Activated naive CD4-positive, alpha-beta T cell (primary cell): Measurements from ENCODE around the gene IL22RA1.

ENCODE experiments used
- DNase-seq, 4 experiments: peaks; one replicate each; lab custom pipeline; 2025; lab: John Stamatoyannopoulos, UW

IL22RA1 gene

DNA sequence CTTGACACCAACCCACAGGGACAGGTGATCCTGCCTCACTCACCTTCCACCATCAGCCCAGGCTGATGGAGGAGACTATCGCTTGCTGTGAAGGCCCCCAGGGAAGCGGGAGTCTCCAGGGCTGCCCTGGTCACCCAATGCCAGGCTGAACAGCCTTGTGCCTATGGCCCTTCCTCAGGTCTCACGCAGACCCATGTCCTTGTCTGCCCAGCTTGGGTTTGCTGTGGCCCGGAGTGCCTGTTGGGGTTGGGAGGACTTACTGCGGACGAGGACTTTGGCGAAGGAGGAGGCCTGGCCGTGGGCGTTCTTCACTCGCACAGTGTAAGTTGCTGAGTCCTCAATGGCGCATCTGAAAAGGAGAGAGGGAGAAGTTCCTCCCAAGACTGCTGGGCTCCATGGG lies 45.3 kb downstream of the IL22RA1 start:
- no peak for DNase-seq

DNA sequence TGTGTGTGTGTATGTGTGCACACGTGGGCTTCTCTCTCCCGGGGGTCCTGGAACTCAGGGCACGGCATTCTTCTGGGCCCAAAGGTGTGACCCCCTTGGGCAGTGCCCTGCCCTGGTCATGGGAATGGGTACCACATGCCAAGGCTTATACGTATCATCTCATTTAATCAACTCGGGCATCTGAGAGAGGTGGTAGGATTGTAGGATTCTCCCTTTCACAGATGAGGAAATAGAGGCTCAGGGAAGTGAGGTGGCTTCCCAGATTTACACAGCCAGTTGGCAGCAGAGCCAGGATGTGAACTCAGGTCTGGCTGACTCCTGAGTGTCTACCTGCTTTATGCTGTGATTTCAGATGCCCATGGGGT lies 46.2 kb downstream of the IL22RA1 start:
- no peak for DNase-seq

DNA sequence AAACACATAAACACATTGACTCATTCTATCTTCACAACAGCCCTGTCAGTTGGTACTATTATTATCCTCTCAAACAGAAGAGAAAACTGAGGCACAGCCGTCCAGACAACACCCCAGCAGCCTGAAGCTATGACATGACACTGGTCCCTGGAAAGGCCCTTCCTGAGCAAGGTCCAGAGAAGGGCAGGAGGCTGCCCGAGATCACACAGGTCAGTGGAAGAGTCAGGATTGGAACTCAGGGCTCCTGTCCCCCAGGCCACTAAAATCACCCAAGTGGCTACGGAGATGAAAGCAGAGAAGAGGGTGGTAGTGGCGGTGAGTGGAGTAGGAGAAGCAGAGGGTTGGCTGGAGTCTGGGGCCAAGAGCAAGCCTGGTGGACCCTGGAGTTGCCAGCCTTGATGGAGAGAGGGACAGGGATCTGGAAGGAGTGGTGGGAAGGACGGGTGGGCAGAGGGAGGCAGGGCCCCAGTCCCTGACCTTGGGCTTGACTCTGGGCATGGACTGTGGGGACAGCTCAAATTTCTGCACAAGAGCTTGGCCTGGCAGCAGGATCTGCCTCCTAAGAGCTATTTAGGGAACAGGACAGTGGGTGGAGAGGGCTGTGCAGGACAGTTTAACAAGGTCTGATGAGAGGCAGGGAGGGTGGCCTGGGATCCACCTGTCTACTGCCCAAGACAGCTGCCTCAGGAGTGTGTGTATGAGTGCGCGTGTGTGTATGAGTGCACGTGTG lies 46.8 kb downstream of the IL22RA1 start:
- DNase-seq: no peak

DNA sequence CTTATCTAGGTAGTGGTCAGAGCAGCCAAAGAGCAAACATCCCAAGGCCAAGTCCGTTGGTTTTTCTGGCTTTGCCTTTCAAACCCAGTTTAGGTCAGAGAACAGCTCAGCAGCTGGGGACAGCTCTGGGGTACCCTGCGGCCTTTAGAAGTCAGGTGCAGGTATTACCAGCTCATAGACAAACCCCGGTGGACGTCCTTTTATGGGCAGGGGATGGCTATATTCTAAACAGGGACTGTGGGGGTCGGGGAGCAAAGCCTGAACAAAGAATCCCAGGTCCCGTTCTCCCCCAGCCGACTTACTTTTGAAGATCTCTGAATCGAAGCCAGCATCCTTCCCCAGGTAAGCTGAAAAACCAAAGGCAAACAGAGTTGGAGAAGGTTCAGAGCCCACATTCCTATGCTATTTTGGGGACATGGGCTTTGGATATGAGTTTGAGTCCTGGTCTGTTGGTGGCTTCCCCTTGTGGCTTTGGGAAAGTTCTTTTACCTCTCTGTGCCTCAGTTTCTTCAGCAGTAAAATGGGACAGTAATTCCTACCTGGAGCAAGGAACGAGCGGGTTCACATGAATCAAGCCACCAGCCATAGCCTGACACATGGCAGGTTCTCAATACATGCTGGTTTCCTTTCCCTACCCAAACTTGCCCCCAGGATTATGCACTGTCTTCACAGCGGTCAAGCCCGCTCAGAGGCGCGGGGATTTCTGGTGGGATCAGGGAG lies 47.6 kb downstream of the IL22RA1 start:
- DNase-seq: no peak

DNA sequence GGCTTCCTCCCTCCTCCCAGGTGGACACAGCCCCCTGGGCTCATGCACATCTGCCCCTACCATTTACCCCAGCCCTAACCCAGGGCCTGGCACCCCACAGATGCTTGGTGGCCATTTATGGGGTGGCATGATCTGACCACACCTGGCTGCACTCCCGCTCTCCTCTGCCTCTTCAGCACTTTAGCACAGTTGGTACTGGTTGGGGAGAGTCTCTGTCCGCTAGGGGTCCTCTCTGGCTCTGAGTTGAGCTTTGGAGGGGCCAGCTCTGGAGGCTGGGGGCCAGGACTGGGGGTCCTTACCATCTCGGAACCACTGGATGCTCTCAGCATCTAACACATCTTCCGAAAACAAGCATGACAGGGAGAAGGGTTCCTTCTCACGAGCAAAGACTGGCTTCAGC lies 48.4 kb downstream of the IL22RA1 start:
- no peak for DNase-seq

DNA sequence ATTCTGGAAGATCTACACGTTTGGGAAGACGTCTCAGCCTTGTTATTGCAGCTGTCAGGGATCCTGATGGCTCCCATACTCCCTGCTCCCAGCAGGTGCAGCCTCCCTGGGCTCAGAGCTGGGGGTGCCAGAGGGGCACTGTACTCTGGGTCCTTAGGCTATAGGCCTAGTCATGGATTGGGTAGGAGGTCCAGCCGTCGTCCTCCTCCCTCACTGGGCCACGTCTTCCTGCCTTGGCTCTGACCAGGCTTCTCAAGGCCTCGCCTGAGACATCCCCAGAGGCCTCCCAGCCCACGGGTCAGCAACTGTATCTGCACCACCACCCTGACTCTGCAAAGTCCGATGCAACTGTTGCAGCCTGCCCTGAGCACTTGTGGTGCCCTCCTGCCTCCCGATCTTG lies 49.2 kb downstream of the IL22RA1 start:
- no peak for DNase-seq

DNA sequence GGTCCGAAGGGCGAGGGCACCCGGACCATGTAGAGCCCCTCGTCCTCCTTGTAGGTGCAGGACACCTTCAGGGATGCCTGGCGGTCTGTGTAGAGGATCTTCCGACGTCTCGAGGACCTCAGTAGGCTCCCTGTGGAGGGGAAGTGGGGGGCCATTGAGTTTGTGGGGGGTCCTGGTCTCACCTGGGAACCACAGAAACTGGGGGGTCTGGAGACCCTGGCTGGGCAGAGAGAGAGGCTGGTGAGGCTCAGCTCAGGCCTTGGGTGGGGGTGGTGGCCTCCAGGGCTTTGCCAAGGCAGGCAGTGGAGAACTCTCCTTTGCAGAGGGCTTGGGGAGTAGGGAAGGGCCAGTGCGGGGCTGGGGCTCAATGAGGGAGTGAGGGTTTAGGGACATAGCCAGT lies 50.0 kb downstream of the IL22RA1 start:
- DNase-seq: no peak

DNA sequence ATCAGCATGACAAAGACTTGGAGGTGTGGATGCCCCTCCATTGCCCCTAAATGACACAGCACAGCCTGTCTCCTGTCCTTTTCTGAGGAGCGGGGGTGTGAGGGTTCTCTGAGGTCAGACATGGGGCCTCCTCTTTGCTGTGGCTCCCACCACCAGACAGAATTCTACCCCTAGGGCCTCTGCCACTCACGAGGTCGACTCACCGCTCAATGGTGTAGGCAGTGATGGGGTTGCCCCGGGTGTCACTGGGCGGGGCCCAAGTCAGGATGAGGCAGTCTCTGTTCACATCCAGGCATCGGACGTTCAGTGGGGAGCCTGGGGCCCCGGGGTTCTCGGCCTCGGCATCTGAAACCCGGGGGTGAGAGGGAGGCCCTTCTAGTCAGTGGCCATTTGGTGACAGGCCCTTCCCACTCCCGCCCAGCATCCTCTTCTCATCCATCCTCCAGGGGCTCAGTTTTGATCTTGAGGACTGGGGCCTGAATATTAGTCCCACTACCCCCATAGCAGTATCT lies 50.9 kb downstream of the IL22RA1 start:
- no peak for DNase-seq

DNA sequence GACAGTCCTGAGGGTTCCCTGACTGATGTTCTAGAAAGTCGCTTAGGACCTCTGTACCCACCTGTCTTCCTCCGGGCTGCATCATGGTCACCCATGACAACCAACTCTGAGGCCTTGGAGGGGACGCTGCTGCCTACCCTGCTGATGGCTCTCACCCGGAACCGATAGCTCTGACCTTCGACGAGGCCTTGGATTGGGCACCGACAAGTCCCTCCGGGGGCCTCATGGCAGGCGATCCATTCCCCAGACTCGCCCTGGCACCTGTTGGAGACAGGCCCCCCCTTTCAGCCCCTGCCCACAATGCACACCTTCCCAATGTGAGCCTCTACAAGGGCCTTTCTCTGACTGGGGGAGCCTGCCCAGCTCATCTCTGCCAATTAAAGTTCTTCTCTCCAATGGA lies 52.2 kb downstream of the IL22RA1 start:
- DNase-seq: no peak

DNA sequence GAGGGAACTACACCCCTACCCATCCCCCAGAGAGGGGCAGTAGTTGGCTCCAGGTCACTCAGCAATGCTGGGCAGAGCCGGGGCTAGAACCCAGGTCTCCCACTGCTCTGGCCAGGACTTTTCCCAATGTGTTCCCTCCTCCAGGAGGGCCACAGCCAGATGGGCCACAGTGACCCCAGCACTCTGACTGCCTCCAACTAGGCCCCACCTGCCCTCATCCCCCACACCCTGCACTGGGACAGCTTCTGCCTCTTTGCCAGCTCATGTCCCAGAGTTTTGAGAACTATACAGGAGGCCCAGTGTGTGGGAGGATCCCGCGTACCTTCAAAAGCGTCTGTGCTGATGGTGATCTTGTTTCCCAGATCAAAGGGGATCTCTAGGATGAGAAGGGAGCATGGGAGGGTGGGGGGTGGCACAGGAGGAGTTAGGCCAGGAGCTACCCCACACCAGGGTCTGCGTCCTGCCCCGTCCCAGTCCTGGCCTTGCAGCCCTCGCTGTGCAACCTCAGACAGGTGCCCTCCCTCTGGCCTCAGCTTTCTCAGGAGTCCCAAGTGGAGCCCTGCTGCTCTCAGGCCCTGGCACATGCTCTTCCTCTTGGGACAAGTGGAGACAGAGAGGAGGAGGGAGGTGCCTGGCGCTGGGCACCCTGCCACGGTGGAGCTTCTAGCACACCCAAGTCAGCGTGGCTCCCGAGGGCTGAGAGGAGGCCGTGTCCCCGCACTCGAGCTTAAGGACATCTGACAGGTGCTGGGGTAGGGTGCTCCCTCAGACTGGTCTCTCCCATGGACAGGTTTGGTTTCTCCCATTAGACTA lies 53.0 kb downstream of the IL22RA1 start:
- no peak for DNase-seq

DNA sequence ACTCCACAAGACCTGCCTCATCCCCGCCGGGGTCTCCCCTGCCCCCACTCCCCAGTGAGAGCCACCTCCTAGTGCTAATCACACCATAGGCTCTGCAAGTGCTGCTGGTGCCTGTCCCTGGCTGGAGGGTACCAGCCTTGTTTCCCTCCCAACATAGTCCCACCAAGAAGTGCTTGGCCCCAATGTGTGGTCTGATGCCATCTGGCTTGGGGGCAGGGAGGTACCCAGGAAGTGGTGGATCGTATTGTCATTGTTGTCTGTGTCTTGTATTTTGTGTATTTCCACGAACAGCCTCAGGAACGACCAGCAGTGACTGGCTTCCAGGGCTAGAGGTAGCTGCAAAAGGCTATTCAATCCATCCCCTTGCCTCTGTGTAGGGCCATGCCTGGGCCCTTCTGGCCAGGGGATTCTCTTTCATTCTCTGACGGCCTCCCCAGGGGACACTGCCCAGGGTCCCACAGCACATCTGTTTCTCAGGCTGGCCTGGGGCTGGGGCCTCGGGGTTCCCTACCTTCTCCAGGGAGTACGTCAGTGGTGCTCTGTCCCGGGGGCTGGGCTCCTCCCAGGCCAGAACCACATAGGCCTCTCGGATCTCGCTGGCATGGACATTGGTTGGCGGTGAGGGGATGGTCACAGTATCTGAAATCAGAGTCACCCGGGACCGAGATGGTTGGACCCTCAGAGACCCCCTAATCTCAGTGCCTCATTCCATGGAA lies 53.8 kb downstream of the IL22RA1 start:
- DNase-seq: no peak

DNA sequence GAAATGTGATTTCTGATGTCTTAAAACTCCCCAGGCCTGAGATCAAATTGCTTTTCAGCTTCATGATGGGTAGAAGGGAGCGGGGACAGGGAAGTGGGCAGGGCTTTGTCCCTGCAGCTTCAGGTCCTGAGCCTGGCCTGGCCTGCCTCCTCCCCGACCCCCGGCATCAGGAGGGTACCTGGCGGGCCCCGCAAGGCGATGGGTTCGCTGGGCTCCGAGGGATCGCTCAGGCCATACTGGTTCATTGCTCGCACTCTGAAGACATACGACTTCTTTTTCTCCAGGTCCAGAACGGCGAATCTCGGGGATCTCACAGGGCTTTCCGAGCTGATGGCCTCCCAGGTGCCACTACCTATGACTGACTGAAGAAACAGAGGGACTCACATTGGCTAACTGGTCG lies 56.5 kb downstream of the IL22RA1 start:
- no peak for DNase-seq

DNA sequence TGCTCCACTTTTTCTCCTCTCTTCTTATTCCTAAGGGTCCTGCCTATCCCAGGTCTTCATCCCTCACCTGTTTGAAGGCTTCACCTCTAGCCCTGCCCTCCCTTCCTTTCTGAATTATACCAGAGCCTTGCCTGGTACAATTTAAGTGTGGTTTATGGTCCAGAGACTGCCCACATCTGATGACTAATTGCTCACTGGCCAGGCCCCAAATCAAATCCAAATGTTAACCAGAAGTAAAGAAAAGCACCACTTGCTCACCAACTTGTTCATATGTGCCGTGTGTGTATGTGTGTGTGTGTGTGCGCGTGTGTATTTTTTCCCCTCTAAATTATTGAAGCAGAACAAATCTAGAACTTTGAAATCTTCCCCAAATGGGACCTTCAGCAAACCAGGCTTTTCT lies 57.4 kb downstream of the IL22RA1 start:
- DNase-seq: no peak

DNA sequence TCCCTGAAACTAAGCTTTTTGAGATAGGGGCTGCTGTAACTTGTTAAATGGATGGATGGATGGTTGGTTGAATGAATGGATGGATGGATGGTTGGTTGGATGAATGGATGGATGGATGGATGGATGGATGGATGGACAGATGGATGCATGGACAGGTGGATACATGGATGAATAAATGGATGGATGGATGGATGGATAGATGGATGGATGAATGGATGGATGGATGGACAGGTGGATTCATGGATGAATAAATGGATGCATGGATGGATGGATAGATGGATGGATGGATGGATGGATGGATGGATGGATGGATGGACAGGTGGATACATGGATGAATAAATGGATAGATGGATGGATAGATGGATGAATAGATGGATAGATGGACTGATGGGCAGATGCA lies 57.9 kb downstream of the IL22RA1 start:
- DNase-seq: no peak

DNA sequence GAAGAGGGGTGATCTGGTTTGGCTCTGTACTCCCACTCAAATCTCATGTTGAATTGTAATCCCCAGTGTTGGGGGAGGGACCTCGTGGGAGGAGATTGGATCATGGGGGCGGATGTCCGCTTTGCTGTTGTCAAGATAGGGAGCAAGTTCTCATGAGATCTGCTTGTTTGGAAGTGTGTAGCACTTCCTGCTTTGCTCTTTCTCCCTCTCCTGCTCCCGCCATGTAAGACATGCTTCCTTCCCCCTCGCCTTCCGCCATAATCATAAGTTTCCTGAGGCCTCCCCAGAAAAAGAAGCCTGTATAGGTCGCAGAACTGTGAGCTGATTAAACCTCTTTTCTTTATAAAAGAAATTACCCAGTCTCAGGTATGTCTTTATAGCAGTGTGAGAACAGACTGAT lies 58.9 kb downstream of the IL22RA1 start:
- no peak for DNase-seq

DNA sequence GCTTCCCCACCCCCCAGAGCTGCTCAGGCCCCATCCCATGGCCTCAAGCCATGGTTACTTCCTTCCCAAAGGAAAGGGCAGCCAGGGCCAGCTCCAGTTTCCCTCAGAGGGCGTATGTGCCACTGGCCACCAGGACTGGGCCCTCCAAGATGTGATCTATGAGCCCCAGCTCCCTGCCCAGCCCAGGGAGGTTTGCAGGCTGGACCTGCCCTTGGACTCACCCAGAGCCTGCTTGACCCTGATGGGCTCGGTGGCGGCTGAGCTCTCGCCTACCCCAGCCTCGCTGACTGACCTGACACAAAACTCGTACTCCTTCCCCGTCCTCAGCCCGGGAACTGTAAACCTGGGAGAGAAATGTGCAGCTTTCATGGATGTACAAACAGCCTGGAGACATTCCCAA lies 60.6 kb downstream of the IL22RA1 start:
- no peak for DNase-seq

DNA sequence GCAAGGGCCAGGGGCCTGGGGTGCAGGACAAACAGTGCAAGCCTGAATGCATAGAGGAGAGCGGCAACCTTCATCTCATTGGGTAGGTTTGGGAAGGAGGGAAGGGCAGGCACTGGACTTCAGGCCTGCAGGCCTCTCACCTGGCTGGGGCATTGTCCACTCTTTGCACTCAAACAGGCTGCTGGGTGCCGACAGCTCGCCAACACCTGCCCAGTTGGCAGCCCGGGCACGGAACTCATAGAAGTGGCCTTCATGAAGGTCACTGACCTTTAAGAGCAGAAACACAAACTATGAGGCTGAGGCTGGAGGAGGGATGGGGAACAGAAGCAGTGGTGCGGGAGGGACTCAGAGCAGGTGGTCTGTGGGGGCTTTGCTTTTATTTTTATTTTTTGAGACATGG lies 61.8 kb downstream of the IL22RA1 start:
- DNase-seq: no peak

DNA sequence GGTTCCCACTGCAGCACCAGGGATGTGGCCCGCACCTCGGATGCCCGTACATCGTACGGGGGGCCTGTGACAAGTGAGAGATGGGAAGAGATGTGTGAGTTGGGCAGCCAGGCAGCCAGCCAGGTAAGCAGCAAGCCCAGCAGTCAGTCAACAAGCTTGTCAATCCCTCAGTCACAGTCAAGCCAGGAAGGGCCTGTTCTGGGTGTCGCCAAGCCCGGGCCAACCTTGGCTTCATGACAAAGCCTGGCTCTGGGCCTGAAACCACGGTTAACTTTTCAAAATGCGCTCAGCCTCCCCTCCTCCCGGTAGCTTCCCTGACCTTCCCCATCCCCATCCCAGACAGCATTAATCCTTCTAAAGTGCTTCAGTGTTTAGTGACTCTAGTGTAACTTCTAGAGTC lies 62.8 kb downstream of the IL22RA1 start:
- DNase-seq: no peak

DNA sequence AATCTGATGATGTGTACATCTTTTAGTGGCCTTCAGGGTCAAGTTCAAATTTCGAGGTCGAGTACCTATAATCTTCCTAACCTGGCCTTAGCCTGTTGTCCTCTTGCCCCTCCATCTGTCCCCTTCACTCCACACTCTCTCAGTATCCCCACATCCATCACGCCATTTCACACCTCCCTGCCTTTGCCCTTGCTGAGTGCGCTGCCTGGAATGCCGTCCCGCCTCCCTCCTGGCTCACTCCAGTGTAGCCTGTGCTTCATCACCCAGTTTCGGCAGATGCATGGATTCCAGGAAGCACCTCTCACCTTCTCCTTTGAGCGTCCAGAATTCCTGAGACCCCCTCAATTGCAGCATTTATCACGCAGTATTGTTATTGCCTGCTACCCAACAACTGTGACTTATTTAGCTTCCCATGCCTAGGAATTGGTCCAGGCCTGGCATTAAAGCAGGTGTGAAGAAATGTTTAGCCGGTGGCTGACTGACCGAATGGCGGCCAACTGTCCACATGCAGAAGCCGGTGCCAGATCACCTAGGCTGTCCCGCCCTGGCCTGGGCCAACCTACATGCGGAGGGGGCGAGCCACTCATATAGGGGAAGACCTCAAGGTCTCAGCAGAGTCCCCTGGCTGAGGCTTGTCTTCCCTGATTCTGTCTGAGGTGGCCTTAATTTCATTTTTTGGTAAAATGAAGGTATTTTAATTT lies 65.5 kb downstream of the IL22RA1 start:
- no peak for DNase-seq

DNA sequence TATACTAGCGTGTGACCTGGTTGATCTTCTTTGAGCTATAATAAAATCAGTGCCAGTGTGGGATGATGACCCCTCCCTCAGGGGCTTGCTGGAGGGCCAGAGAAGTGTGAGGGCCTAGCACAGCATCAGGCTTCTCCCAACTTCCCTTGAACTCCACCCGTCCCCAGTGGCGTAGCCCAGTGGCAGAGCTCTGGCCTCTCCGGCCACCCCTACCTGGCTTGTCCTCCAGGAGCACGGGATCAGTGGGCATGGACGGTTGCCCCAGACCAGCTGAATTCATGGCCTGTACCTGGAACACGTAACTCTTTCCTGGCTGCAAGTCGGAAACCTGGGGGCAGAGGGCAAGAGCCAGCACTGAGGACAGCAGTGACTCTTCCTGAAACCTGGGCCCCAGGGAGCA lies 67.0 kb downstream of the IL22RA1 start:
- no peak for DNase-seq

DNA sequence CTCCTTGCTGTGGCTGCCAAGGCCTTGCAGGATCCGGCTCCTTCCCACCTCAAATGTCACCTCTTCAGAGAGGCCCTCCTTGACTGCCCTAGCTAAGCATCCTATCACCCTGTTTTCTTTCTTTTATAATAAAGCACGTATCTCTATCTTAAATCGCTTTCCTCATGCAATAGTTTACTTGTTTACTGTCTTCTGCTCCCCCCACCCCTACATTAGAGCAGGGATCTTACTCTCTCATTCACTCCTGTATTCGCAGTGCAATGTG lies 67.4 kb downstream of the IL22RA1 start:
- DNase-seq: no peak
